GM06990 (cell line): ENCODE results near the gene DUSP12.

Experiments used
- DNase-seq: peaks from one replicate; pipeline ENCODE4 v3.0.0-alpha.2; 2011; ENCODE audit not compliant: insufficient read length; ENCODE audit errors: extremely low read depth
- H3K27me3 ChIP-seq: replicated peaks from 2 replicates; pipeline ENCODE4 v1.6.0; 2011; ENCODE audit warnings: low read length; ENCODE audit not compliant: control insufficient read depth, insufficient read depth
- H3K36me3 ChIP-seq: 2 replicates; pipeline ENCODE4 v1.5.1; 2011; ENCODE audit warnings: low read length; ENCODE audit not compliant: control insufficient read depth, insufficient read depth
- H3K4me3 ChIP-seq: replicated peaks from 2 replicates; pipeline ENCODE4 v1.5.1; 2011; ENCODE audit warnings: low read depth, mild to moderate bottlenecking, control low read depth, low read length
- TF ChIP-seq, protein P1 (sequence below): IDR thresholded peaks from 2 replicates; pipeline ENCODE4 v1.5.1; 2011; ENCODE audit warnings: low read length, control low read depth, mild to moderate bottlenecking, inconsistent platforms; ENCODE audit not compliant: insufficient read depth, poor library complexity, severe bottlenecking

DUSP12 gene

GRCh38 chr1:161779393-161779792 lies 29.8 kb downstream of the DUSP12 start:
- DNase-seq, result no peak
- Histone ChIP-seq H3K27me3 (no peaks in the 10 kb centered on the region), H3K36me3 (peaks cover 2% of the 10 kb centered on the region), H3K4me3 (no peak overlapping the region)
- TF ChIP-seq, protein P1, sequence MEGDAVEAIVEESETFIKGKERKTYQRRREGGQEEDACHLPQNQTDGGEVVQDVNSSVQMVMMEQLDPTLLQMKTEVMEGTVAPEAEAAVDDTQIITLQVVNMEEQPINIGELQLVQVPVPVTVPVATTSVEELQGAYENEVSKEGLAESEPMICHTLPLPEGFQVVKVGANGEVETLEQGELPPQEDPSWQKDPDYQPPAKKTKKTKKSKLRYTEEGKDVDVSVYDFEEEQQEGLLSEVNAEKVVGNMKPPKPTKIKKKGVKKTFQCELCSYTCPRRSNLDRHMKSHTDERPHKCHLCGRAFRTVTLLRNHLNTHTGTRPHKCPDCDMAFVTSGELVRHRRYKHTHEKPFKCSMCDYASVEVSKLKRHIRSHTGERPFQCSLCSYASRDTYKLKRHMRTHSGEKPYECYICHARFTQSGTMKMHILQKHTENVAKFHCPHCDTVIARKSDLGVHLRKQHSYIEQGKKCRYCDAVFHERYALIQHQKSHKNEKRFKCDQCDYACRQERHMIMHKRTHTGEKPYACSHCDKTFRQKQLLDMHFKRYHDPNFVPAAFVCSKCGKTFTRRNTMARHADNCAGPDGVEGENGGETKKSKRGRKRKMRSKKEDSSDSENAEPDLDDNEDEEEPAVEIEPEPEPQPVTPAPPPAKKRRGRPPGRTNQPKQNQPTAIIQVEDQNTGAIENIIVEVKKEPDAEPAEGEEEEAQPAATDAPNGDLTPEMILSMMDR, result no peak

- peaks cover 2% of the 10 kb centered on the region for H3K36me3 ChIP-seq
- DNase-seq, result no peak
Observed at GRCh38 chr1:161781995-161782394, 32.4 kb downstream of the DUSP12 start.

DNA sequence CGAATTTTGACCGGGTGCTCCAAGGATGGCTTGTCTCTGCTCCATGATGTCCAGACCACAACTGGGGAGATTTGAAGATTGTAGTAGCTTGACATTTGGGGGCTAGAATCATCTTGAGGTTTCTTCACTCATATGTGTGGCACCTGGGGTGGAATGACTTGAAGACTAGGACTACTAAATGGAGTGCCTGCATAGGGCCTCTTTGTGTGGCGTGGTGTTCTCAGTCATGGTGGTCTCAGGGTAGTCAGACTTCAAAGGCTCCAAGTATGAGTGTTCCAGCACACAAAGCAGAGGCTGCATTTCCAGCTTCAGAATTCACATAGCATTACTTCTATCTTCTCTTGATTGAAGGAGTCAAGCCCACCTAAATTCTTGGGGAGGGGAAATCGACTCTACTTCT lies 33.3 kb downstream of the DUSP12 start:
- TF ChIP-seq, protein P1, result no peak
- no peak for DNase-seq
- Histone ChIP-seq H3K4me3 (no peak overlapping the region), H3K36me3 (peaks cover 2% of the 10 kb centered on the region), H3K27me3 (no peaks in the 10 kb centered on the region)

More at GRCh38 chr1:161781995-161782394, 32.4 kb downstream of the DUSP12 start:
- H3K27me3 ChIP-seq, result no peaks in the 10 kb centered on the region
- H3K4me3 ChIP-seq, result no peak overlapping the region
- TF ChIP-seq, protein P1, result no peak

GRCh38 chr1:161784968-161785367 lies 35.4 kb downstream of the DUSP12 start:
- no peak for DNase-seq
- no peaks in the 10 kb centered on the region for H3K27me3 ChIP-seq
- peaks cover 2% of the 10 kb centered on the region for H3K36me3 ChIP-seq
- H3K4me3 ChIP-seq, result no peak overlapping the region
- TF ChIP-seq, protein P1, result no peak

- Histone ChIP-seq H3K4me3 (no peak overlapping the region), H3K27me3 (no peaks in the 10 kb centered on the region), H3K36me3 (peaks cover 7% of the 10 kb centered on the region)
- TF ChIP-seq, protein P1, result peak; percentile 14
- DNase-seq, result no peak
Observed at GRCh38 chr1:161787355-161787754, 37.8 kb downstream of the DUSP12 start.

DNA sequence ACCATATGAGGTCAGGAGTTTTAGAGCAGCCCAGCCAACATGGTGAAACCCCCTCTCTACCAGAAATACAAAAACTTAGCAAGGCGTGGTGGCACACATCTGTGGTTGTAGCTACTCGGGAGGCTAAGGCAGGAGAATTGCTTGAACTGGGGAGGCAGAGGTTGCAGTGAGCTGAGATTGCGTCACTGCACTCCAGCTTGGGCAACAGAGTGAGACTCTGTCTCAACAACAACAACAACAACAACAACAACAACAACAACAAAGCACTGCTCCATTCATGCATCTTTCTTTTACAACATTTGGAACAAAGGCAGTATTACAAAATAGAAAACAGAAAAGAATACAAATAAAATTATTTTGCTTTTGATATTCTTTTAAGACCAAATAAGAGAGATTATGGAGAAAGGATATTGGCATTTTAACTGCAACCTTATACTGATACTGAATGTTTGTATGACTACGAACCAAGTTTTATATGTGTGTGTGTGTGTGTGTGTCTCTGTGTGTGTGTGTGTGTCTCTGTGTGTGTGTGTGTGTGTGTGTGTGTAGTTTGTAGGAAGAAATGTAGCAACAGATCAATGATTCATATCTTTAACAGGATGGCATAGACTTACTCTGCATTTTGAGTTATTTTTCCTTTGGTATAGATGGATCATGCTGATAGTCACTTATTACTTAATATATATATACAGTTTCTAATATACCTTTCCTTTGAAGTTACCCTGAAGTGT lies 41.2 kb downstream of the DUSP12 start:
- Histone ChIP-seq H3K36me3 (peaks cover 6% of the 10 kb centered on the region), H3K27me3 (no peaks in the 10 kb centered on the region), H3K4me3 (no peak overlapping the region)
- TF ChIP-seq, protein P1, result no peak
- no peak for DNase-seq
